Renal cortical epithelial cell (primary cell): Measurements from ENCODE around the gene RABAC1. TPM values are rescaled to one million over a fixed set of nuclear protein-coding genes. Genes with fewer than 3 reads are reported as not detected.
"Not testable (repeated sequence)": the region's sequence is repeated elsewhere in the genome, so short reads cannot be mapped to it uniquely, and the experiment has no call there.

Source experiments
- DNase-seq: peaks from one replicate; pipeline ENCODE4 v3.0.0-alpha.2; 2011; ENCODE audit warnings: low read depth
- total RNA-seq: library from RNA; depleted of rRNA; stranded (reverse); fragments of >200 nt; gene quantifications from 2 replicates; pipeline ENCODE4 v1.2.3, GENCODE V29; 2014

The RABAC1 gene
- total RNA-seq, 1 donor from 2014 or later, result 71.8 TPM

GRCh38 chr19:41915776-41916414, 43.2 kb downstream of the RABAC1 start:
- DNase-seq, result no peak

GRCh38 chr19:41915021-41915775, 43.9 kb downstream of the RABAC1 start:
- no peak for DNase-seq

GRCh38 chr19:41914424-41914834, 44.7 kb downstream of the RABAC1 start:
- not testable (repeated sequence) for DNase-seq

GRCh38 chr19:41913538-41914423, 45.3 kb downstream of the RABAC1 start:
- no peak for DNase-seq

- DNase-seq, result no peak
Measured at GRCh38 chr19:41912899-41913537, 46.1 kb downstream of the RABAC1 start.

- no peak for DNase-seq
Measured at GRCh38 chr19:41911889-41912731, 47.0 kb downstream of the RABAC1 start.

GRCh38 chr19:41910992-41911888, 47.9 kb downstream of the RABAC1 start:
- no peak for DNase-seq

GRCh38 chr19:41910240-41910991, 48.7 kb downstream of the RABAC1 start:
- no peak for DNase-seq

- no peak for DNase-seq
Measured at GRCh38 chr19:41909706-41910105, 49.4 kb downstream of the RABAC1 start.

GRCh38 chr19:41908724-41909464, 50.2 kb downstream of the RABAC1 start:
- DNase-seq, result no peak

- no peak for DNase-seq
Measured at GRCh38 chr19:41907994-41908615, 51.0 kb downstream of the RABAC1 start.

- DNase-seq, result no peak
Measured at GRCh38 chr19:41906916-41907680, 52.0 kb downstream of the RABAC1 start.

Other genes with a start within 250 kb of the RABAC1 start
- gene CEACAM6, start 203.8 kb downstream of the RABAC1 start, total RNA-seq, result 0.17 TPM in 1 of 2 replicates, not detected in the other
- gene CEACAM3, start 162.7 kb downstream of the RABAC1 start, total RNA-seq, result not detected in 2 replicates
- gene LYPD4, start 114.6 kb downstream of the RABAC1 start, total RNA-seq, result not detected in 2 replicates
- gene DMRTC2, start 114.3 kb downstream of the RABAC1 start, total RNA-seq, result not detected in 2 replicates
- gene RPS19, start 99.1 kb downstream of the RABAC1 start, total RNA-seq, result 1,170 and 2,293 TPM in 2 replicates
- gene CD79A, start 82.0 kb downstream of the RABAC1 start, total RNA-seq, result 0.10 TPM in 1 of 2 replicates, not detected in the other
- 34.7 and 36.3 TPM in 2 replicates for gene ARHGEF1, start 76.1 kb downstream of the RABAC1 start, total RNA-seq
- not detected in 2 replicates for gene ERFL, start 30.9 kb downstream of the RABAC1 start, total RNA-seq
- 0.05 and 0.17 TPM in 2 replicates for gene ATP1A3, start 34.9 kb upstream of the RABAC1 start, total RNA-seq
- gene GRIK5, start 110.9 kb upstream of the RABAC1 start, total RNA-seq, result 1.2 and 27.0 TPM in 2 replicates
- 9.6 and 20.5 TPM in 2 replicates for gene ZNF574, start 116.8 kb upstream of the RABAC1 start, total RNA-seq
- 0.25 TPM in 1 of 2 replicates, not detected in the other for gene POU2F2, start 173.1 kb upstream of the RABAC1 start, total RNA-seq